DMS79 treated with DMSO at 0.1 percent for 48 hours (cell line): ENCODE data around the gene ITPRID1.

Source experiments
- DNase-seq: peaks from one replicate; lab custom pipeline; 2025; lab: John Stamatoyannopoulos, UW

ITPRID1 gene

DNA sequence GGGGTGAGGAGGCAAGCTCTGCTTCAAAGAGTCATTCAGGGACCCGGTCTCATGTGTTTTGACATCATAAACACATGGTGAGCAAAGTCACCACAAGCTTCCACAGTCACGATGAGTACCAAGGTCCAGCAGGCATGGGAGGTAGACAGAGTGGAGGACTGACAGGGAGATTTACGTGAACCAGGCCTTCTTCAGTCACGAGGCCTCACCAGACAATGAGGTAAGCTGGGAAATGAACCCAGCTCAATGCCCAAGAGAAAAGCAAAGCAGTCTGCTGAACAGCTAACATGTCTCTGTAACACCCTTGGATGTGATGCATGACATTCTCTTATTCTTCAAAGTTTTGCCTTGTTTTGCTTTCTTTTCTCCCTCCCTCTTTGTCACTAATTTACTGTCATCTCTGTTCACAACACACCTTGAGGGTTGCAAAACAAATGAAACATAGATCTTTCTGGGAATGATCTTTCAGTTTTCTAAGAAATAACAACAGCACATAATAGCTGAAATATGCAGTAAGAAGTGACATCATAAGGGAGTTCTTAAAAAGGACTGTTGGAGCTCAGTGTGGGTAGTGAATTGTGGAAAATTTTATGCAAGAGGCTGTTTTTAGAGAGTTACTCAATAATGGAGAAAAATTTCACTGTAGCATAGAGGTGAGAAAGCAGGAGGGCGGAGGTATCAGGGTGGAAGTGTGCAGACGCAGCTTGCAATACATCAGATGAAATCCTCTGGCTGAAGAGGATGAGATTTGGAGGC, 182.1 kb downstream of the ITPRID1 start:
- no peak for DNase-seq

DNA sequence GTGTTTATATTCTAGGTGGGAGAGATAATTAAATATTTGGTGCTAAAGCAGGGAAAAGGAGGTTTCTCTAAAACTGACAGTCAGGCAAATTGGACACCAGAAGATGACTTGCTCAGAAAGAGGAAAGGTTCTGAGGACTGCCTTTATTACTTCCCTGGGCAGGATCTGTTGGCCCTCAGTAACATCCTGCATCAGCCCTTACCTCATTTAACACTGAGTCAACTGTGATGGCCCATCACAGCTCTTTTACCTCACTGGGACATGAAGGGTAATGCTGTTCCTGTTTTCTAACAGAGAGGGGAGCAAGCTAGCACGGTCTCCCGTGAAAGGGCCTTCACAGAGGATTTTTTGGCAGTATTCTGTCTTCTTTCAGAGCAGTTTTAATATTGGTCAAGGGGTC, 185.2 kb downstream of the ITPRID1 start:
- no peak for DNase-seq

DNA sequence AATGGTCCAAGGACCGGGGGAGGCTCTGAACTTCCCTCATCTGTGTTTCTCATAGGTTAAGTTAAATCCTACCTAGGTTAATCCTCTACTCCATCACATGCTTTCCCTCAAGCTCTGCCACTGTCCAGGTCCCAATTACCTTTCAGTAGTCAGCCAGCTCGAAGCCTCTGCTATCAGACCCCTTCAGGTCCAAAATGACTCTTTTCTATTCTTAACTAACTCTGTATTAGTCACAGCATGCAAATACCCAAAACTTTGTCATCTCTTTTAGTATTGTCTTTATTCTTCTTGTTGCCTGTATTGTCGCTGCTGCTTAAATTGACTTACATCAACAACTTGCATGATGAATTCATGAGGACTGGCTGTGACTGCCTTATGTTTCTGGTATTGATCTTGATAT, 188.5 kb downstream of the ITPRID1 start:
- no peak for DNase-seq

DNA sequence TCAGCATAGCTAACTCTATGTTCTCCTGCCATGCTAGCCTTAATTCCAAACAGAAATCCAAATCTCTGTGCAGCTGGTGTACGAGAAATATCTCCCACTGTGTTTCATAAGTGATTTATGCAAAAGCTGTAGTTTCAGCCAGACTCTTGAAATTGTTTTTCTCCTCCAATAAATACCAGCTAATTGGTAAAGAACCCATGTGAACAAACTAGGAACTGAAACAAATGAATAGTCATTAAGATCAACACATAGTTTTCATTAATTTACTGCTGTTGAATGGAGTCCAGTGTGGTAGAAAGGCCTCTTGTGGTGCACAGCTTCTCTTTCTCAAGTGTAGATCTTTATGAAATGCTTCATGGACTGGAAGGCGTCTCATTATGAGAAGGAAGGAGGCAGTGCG, 191.5 kb downstream of the ITPRID1 start:
- DNase-seq = no peak

DNA sequence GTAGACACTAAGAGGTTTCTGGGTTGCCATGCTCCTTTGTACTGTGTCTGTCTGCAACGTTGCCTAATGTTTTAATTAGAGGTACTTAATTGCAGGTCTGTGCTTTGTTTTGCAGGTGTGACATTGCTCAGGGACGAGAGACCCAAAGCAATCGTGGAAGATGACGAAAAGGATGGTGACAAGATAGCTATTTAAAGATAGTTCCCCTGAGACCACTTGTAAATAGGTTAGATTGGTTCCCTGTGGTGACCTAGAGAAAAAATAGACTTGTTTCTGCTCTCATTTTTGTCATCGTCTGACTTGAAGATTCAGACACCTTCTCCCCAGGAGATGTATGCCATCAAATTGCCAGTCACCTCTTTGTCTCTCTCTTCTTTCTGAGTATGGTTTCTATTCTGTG, 193.2 kb downstream of the ITPRID1 start:
- DNase-seq = no peak
